Endothelial cell of umbilical vein (primary cell): Measurements from ENCODE around the gene CLDN2. TPM values are rescaled to one million over a fixed set of nuclear protein-coding genes. Genes with fewer than 3 reads are reported as not detected.

ENCODE experiments used
- BruUV-seq: library from RNA; stranded (reverse); fragments of 400-500 nt; replicated peaks from 2 replicates; lab custom pipeline; 2021; lab: Mats Ljungman, UMichigan
- CTCF ChIA-PET: fragments of 300-600, 350-600 bp; sonication (Branson Sonifier 250); formaldehyde crosslinking; loops from one replicate; lab custom pipeline; 2021; ENCODE audit warnings: antibody characterized with exemption, inconsistent platforms; lab: Charles Lee
- POLR2A ChIA-PET: fragments of 300-600, 350-600 bp; sonication (Branson Sonifier 250); formaldehyde crosslinking; loops from one replicate; lab custom pipeline; 2021; ENCODE audit warnings: antibody characterized with exemption, inconsistent platforms; lab: Charles Lee
- DNase-seq: peaks from one replicate; pipeline ENCODE4 v3.0.0-alpha.2; 2011; ENCODE audit warnings: low read depth, low spot score
- FAIRE-seq: peaks from 2 replicates; lab custom pipeline; 2011; peaks lifted over from hg19 to GRCh38; lab: Jason Lieb, UNC
- H2AFZ ChIP-seq: 2 replicates; pipeline ENCODE4 v1.6.0; 2012; ENCODE audit warnings: low read depth, low read length, control low read depth, inconsistent platforms
- H3K27ac ChIP-seq: 2 replicates; pipeline ENCODE4 v1.5.1; 2011; ENCODE audit warnings: low read depth, mild to moderate bottlenecking, control low read depth, low read length, moderate library complexity; ENCODE audit not compliant: insufficient read depth
- H3K27me3 ChIP-seq, 2 experiments: 2 replicates each; pipeline versions ENCODE4 v1.6.0 to v1.6.1; 2011; ENCODE audit warnings: low read length in 2 of 2, mixed read lengths in 1 of 2; ENCODE audit not compliant: control insufficient read depth in 2 of 2, insufficient read depth in 2 of 2
- H3K36me3 ChIP-seq, 2 experiments: 2 replicates in 1 of 2; 3 replicates in 1 of 2; pipeline ENCODE4 v1.5.1; 2011; ENCODE audit warnings: low read length in 2 of 2, mild to moderate bottlenecking in 1 of 2, moderate library complexity in 1 of 2; ENCODE audit not compliant: control insufficient read depth in 2 of 2, insufficient read depth in 2 of 2; ENCODE audit errors: extremely low read depth in 1 of 2
- H3K4me1 ChIP-seq: 3 replicates; pipeline ENCODE4 v1.5.1; 2011; ENCODE audit warnings: mild to moderate bottlenecking, low read length; ENCODE audit not compliant: control insufficient read depth, insufficient read depth; ENCODE audit errors: extremely low read depth
- H3K4me2 ChIP-seq: 2 replicates; pipeline ENCODE4 v1.6.1; 2011; ENCODE audit warnings: low read length, control low read depth, mixed read lengths; ENCODE audit not compliant: insufficient read depth
- H3K4me3 ChIP-seq, 3 experiments: fragments of 200-600 bp in 1 of 3; sonication (generic), shearing (Covaris generic) in 1 of 3; replicated peaks in 1 of 3; 2 replicates each; pipeline ENCODE4 v1.5.1; 2011 to 2016; ENCODE audit warnings: control low read depth in 3 of 3, low read length in 3 of 3, mild to moderate bottlenecking in 2 of 3, inconsistent platforms in 1 of 3, low read depth in 1 of 3, moderate library complexity in 1 of 3; ENCODE audit not compliant: insufficient read depth in 1 of 3
- H3K79me2 ChIP-seq: 2 replicates; pipeline ENCODE4 v1.6.0; 2012; ENCODE audit warnings: low read length, inconsistent platforms; ENCODE audit not compliant: control insufficient read depth, insufficient read depth
- H3K9ac ChIP-seq: replicated peaks from 2 replicates; pipeline ENCODE3; 2011; ENCODE audit warnings: low read length, control low read depth; ENCODE audit not compliant: insufficient read depth; ENCODE audit errors: extremely low read depth
- H3K9me1 ChIP-seq: replicated peaks from 3 replicates; pipeline ENCODE4 v1.6.0; 2011; ENCODE audit warnings: mild to moderate bottlenecking, low read length; ENCODE audit not compliant: control insufficient read depth, insufficient read depth; ENCODE audit errors: extremely low read depth
- H3K9me3 ChIP-seq: replicated peaks from 2 replicates; pipeline ENCODE4 v1.5.1; 2012; ENCODE audit warnings: low read length, inconsistent platforms; ENCODE audit not compliant: control insufficient read depth, insufficient read depth
- H4K20me1 ChIP-seq: replicated peaks from 2 replicates; pipeline ENCODE3; 2011; ENCODE audit warnings: mild to moderate bottlenecking, low read length; ENCODE audit not compliant: control insufficient read depth, insufficient read depth; ENCODE audit errors: extremely low read depth
- CTCF ChIP-seq, 2 donors: IDR thresholded peaks; 1 replicate in 1 of 2; 2 replicates in 1 of 2; pipeline ENCODE4 v1.5.1; 2011; ENCODE audit warnings: low read length in 2 of 2, mild to moderate bottlenecking in 2 of 2, moderate library complexity in 2 of 2, control low read depth in 1 of 2, inconsistent platforms in 1 of 2, low read depth in 1 of 2; ENCODE audit not compliant: insufficient read depth in 1 of 2; ENCODE audit errors: extremely low read depth in 1 of 2
- EZH2 ChIP-seq: IDR thresholded peaks from 2 replicates; pipeline ENCODE4 v1.6.1; 2012; ENCODE audit warnings: borderline replicate concordance, low read depth, mild to moderate bottlenecking, moderate library complexity, low read length, inconsistent platforms; ENCODE audit not compliant: severe bottlenecking
- FOS ChIP-seq: IDR thresholded peaks from 2 replicates; pipeline ENCODE4 v1.6.1; 2011; ENCODE audit warnings: mild to moderate bottlenecking, low read length, moderate library complexity, borderline replicate concordance; ENCODE audit not compliant: insufficient read depth
- GATA2 ChIP-seq: IDR thresholded peaks from 2 replicates; pipeline ENCODE4 v1.7.0; 2011; ENCODE audit warnings: low read depth, mild to moderate bottlenecking, moderate library complexity, mixed read lengths, low read length; ENCODE audit not compliant: insufficient read length, insufficient read depth
- JUN ChIP-seq: IDR thresholded peaks from 2 replicates; pipeline ENCODE4 v1.6.1; 2011; ENCODE audit warnings: borderline replicate concordance, low read depth; ENCODE audit not compliant: insufficient read length, insufficient read depth
- MAX ChIP-seq: IDR thresholded peaks from 2 replicates; pipeline ENCODE4 v1.6.1; 2011; ENCODE audit not compliant: insufficient read depth, insufficient read length
- MYC ChIP-seq: IDR thresholded peaks from one replicate; pipeline ENCODE4 v1.6.1; 2011; ENCODE audit warnings: mild to moderate bottlenecking, low read depth, low read length
- POLR2AphosphoS5 ChIP-seq: IDR thresholded peaks from 2 replicates; pipeline ENCODE4 v1.6.1; 2012; ENCODE audit warnings: low read depth, mild to moderate bottlenecking, control low read depth, low read length, moderate library complexity; ENCODE audit not compliant: insufficient read depth
- dilution Hi-C: fragments of 300-500 bp; cut with MboI; formaldehyde crosslinking; loops from one replicate; pipeline ENCODE4 v1.15.0; 2019; ENCODE audit warnings: low sequenced_read_pairs; ENCODE audit not compliant: extremely low pct_ligation_motif_present
- intact Hi-C: fragments of 100-400 bp; cut with micrococcal nuclease; formaldehyde crosslinking; loops from one replicate; pipeline ENCODE4 v1.10.0; 2022
- polyA plus RNA-seq, 4 experiments: library from polyadenylated mRNA; depleted of rRNA in 3 of 4; stranded (reverse) in 3 of 4; unstranded in 1 of 4; fragments of >200 nt; gene quantifications; 2 replicates each; pipeline versions ENCODE4 v1.2.1 to v1.2.3, GENCODE V29; 2011 to 2012; ENCODE audit warnings: missing spikeins in 1 of 4
- total RNA-seq: library from RNA; stranded (reverse); gene quantifications from 2 replicates; pipeline ENCODE4 v1.2.3, GENCODE V29; 2021

CLDN2 gene
- total and polyA plus RNA-seq, 2 donors (not counting 3 experiments of a cell fraction or from before 2014, with no cell fraction given): not detected

GRCh38 chrX:106976416-106976815 lies 56.2 kb downstream of the CLDN2 start:
- Histone ChIP-seq H2AFZ (no peak overlapping the region), H3K4me2 (no peak overlapping the region), H3K36me3 (no peaks in the 10 kb centered on the region), H3K27me3 (no peaks in the 10 kb centered on the region), H4K20me1 (no peaks in the 10 kb centered on the region), H3K79me2 (no peaks in the 10 kb centered on the region), H3K4me1 (no peaks in the 10 kb centered on the region), H3K9me1 (no peaks in the 10 kb centered on the region), H3K4me3 (no peak overlapping the region), H3K9me3 (no peaks in the 10 kb centered on the region), H3K9ac (no peak overlapping the region), H3K27ac (no peak overlapping the region)
- FAIRE-seq (no peak), DNase-seq (no peak)
- intact Hi-C loops (no loop called here), dilution Hi-C loops (no loop called here)
- BruUV-seq: no TSS peak
- ChIA-PET CTCF (no interaction called here), POLR2A (no interaction called here)
- no peak for TF ChIP-seq JUN
- TF ChIP-seq MAX: no peak
- TF ChIP-seq MYC: no peak
- TF ChIP-seq FOS: no peak
- TF ChIP-seq POLR2AphosphoS5: no peak
- no peak for TF ChIP-seq CTCF (IDR thresholded peaks at IDR 0.05; ENCODE audit: extremely low read depth in 1 of 2, insufficient read depth in 1 of 2, low read depth in 1 of 2, low read length in 2 of 2)
- no peak for TF ChIP-seq GATA2
- TF ChIP-seq EZH2: no peak

Other genes starting within 250 kb of the CLDN2 start
- gene RNF128, start 193.7 kb upstream of the CLDN2 start, total RNA-seq: not detected in 2 replicates
- gene RNF128, start 193.7 kb upstream of the CLDN2 start, polyA plus RNA-seq: not detected in 2 replicates
- gene TBC1D8B, start 117.7 kb upstream of the CLDN2 start, total RNA-seq: 3.9 and 6.6 TPM in 2 replicates
- 1.4 TPM in 2 replicates for gene TBC1D8B, start 117.7 kb upstream of the CLDN2 start, polyA plus RNA-seq
- not detected in 2 replicates for gene RIPPLY1, start 17.1 kb upstream of the CLDN2 start, total RNA-seq
- not detected in 2 replicates for gene RIPPLY1, start 17.1 kb upstream of the CLDN2 start, polyA plus RNA-seq
- gene MORC4, start 79.8 kb downstream of the CLDN2 start, total RNA-seq: 9.6 and 12.0 TPM in 2 replicates
- 3.3 and 4.3 TPM in 2 replicates for gene MORC4, start 79.8 kb downstream of the CLDN2 start, polyA plus RNA-seq
- gene RBM41, start 198.4 kb downstream of the CLDN2 start, total RNA-seq: 13.0 and 16.0 TPM in 2 replicates
- gene RBM41, start 198.4 kb downstream of the CLDN2 start, polyA plus RNA-seq: 1.1 and 1.5 TPM in 2 replicates